ENCODE data around the gene GNRHR. TPM values are rescaled to one million over a fixed set of nuclear protein-coding genes. Genes with fewer than 3 reads are reported as not detected.

Gene GNRHR
- total and polyA plus RNA-seq, 4 donors: 0.15 TPM; not detected in 3

GRCh38 chr4:67700738-67701516 lies 53.3 kb downstream of the GNRHR start, which contains the start of gene UBA6 (continued):
- peak; percentile 43 for TF ChIP-seq CTCF (IDR thresholded peaks at IDR 0.05; ENCODE audit: low read depth, low read length, missing input control)

GRCh38 chr4:67700116-67700737 lies 54.0 kb downstream of the GNRHR start:
- DNase-seq (ENCODE audit: low spot score): no peak
- Histone ChIP-seq H3K27me3 (ENCODE audit: control insufficient read depth in 4 of 4, insufficient read depth in 4 of 4, low read length in 3 of 4) (no peaks in the 10 kb centered on the region), H3K4me1 (ENCODE audit: control insufficient read depth in 4 of 4, insufficient read depth in 4 of 4, low read length in 3 of 4) (peaks cover 2 to 21% (median 13%) of the 10 kb centered on the region in 4 donors), H3K27ac (ENCODE audit: low read depth in 1 of 2, low read length in 2 of 2) (peak overlapping the region; percentile 72 to 77), H3K9ac (ENCODE audit: low read depth in 1 of 2, low read length in 2 of 2) (peak overlapping the region; percentile 35 to 91), H3K36me3 (ENCODE audit: control insufficient read depth in 4 of 4, insufficient read depth in 3 of 4, low read depth in 1 of 4, low read length in 3 of 4) (no peaks in the 10 kb centered on the region), H3K4me3 (ENCODE audit: low read depth in 1 of 3, low read length in 3 of 3) (peak overlapping the region; percentile 85 to 100 (median 96)), H3K9me3 (ENCODE audit: control insufficient read depth in 4 of 4, low read length in 3 of 4) (no peaks in the 10 kb centered on the region)
- WGBS: 8% methylated on average over 11 of the region's 11 CpGs
- TF ChIP-seq SP1 (IDR thresholded peaks at IDR 0.05) (no peak), REST (IDR thresholded peaks at IDR 0.05) (no peak), NR2F2 (IDR thresholded peaks at IDR 0.05) (no peak), ATF3 (IDR thresholded peaks at IDR 0.05) (peak; percentile 13), FOXA2 (IDR thresholded peaks at IDR 0.05) (no peak), RXRA (IDR thresholded peaks at IDR 0.05) (no peak), YY1 (IDR thresholded peaks at IDR 0.05) (peak; percentile 57), HNF4A (conservative IDR thresholded peaks at IDR 0.05) (no peak), GABPA (IDR thresholded peaks at IDR 0.05 in 1 of 2, conservative IDR thresholded peaks at IDR 0.05 in 1 of 2) (no peak)

GRCh38 chr4:67699603-67700002 lies 54.6 kb downstream of the GNRHR start:
- Histone ChIP-seq H3K9ac (ENCODE audit: low read depth in 1 of 2, low read length in 2 of 2) (no peak overlapping the region), H3K27ac (ENCODE audit: low read depth in 1 of 2, low read length in 2 of 2) (no peak overlapping the region), H3K4me1 (ENCODE audit: control insufficient read depth in 4 of 4, insufficient read depth in 4 of 4, low read length in 3 of 4) (peaks cover 1 to 21% (median 13%) of the 10 kb centered on the region in 4 donors), H3K9me3 (ENCODE audit: control insufficient read depth in 4 of 4, low read length in 3 of 4) (no peaks in the 10 kb centered on the region), H3K27me3 (ENCODE audit: control insufficient read depth in 4 of 4, insufficient read depth in 4 of 4, low read length in 3 of 4) (no peaks in the 10 kb centered on the region), H3K4me3 (ENCODE audit: low read depth in 1 of 3, low read length in 3 of 3) (peak overlapping the region; percentile 85 to 100 (median 96)), H3K36me3 (ENCODE audit: control insufficient read depth in 4 of 4, insufficient read depth in 3 of 4, low read depth in 1 of 4, low read length in 3 of 4) (peaks cover 0 to 2% (median 0%) of the 10 kb centered on the region in 4 donors)
- WGBS: 93% methylated on average over 18 of the region's 18 CpGs
- no peak for DNase-seq (ENCODE audit: low spot score)
- TF ChIP-seq HNF4G (IDR thresholded peaks at IDR 0.05) (no peak), CTCF (IDR thresholded peaks at IDR 0.05; ENCODE audit: low read depth, low read length, missing input control) (no peak), EGR1 (IDR thresholded peaks at IDR 0.05; ENCODE audit: low read depth in 2 of 2) (no peak), ATF3 (IDR thresholded peaks at IDR 0.05) (no peak), ZBTB33 (IDR thresholded peaks at IDR 0.05) (no peak), RXRA (IDR thresholded peaks at IDR 0.05) (no peak), NR2F2 (IDR thresholded peaks at IDR 0.05) (no peak), HNF4A (conservative IDR thresholded peaks at IDR 0.05) (no peak), SP1 (IDR thresholded peaks at IDR 0.05) (no peak), JUND (IDR thresholded peaks at IDR 0.05) (no peak), GABPA (IDR thresholded peaks at IDR 0.05 in 1 of 2, conservative IDR thresholded peaks at IDR 0.05 in 1 of 2) (no peak), MAX (IDR thresholded peaks at IDR 0.05) (no peak), RAD21 (IDR thresholded peaks at IDR 0.05) (no peak), FOXA1 (IDR thresholded peaks at IDR 0.05) (no peak), YY1 (IDR thresholded peaks at IDR 0.05) (no peak)

All from liver (tissue), 9 donors.